GM12878 (cell line): ENCODE results near the gene CWC22. TPM values are rescaled to one million over a fixed set of nuclear protein-coding genes. Genes with fewer than 3 reads are reported as not detected.

Experiments
- ATAC-seq: fragments of 200-7000 bp; cut with Tn5 transposase; 3 replicates; pipeline ENCODE4 v1.9.1; 2020; ENCODE audit warnings: mild to moderate bottlenecking, moderate library complexity
- BruUV-seq: library from RNA; stranded (reverse); fragments of 400-500 nt; replicated peaks from 2 replicates; lab custom pipeline; 2021; lab: Mats Ljungman, UMichigan
- CTCF ChIA-PET: fragments of 300-600 bp; sonication (Branson Sonifier 250); formaldehyde crosslinking; extraction: SDS; loops from one replicate; lab custom pipeline; 2021; ENCODE audit warnings: inconsistent platforms; lab: Yijun Ruan, JAX
- POLR2A ChIA-PET: fragments of 350-600 bp; formaldehyde crosslinking; extraction: SDS; loops from one replicate; lab custom pipeline; 2021; ENCODE audit warnings: inconsistent platforms; lab: Charles Lee
- RAD21 ChIA-PET: fragments of 300-600 bp; sonication (Branson Sonifier 250); formaldehyde crosslinking; loops from one replicate; lab custom pipeline; 2023; ENCODE audit warnings: antibody characterized with exemption; ENCODE audit not compliant: unreplicated experiment; lab: Charles Lee
- SMC1A ChIA-PET: fragments of 300-600 bp; sonication (Branson Sonifier 250); formaldehyde crosslinking; loops from one replicate; lab custom pipeline; 2023; ENCODE audit not compliant: unreplicated experiment, uncharacterized antibody; lab: Charles Lee
- DNase-seq: peaks from one replicate; pipeline ENCODE4 v3.0.0-alpha.2; 2011; ENCODE audit warnings: low read depth, low spot score
- FAIRE-seq: peaks from 3 replicates; lab custom pipeline; 2011; peaks lifted over from hg19 to GRCh38; lab: Jason Lieb, UNC
- H2AFZ ChIP-seq: 2 replicates; pipeline ENCODE4 v1.6.0; 2011; ENCODE audit warnings: low read depth, low read length, control low read depth; ENCODE audit not compliant: control insufficient read depth
- H3K27ac ChIP-seq: 2 replicates; pipeline ENCODE4 v1.5.1; 2011; ENCODE audit warnings: control low read depth; ENCODE audit not compliant: control insufficient read depth, insufficient read depth
- H3K27me3 ChIP-seq, 2 experiments: replicated peaks in 1 of 2; 2 replicates each; pipeline versions ENCODE4 v1.6.0 to v1.6.1; 2011; ENCODE audit warnings: low read length in 1 of 2; ENCODE audit not compliant: control insufficient read depth in 2 of 2, insufficient read depth in 2 of 2
- H3K36me3 ChIP-seq, 2 experiments: 2 replicates each; pipeline ENCODE4 v1.5.1; 2011; ENCODE audit warnings: low read length in 1 of 2; ENCODE audit not compliant: control insufficient read depth in 2 of 2, insufficient read depth in 2 of 2
- H3K4me1 ChIP-seq: 2 replicates; pipeline ENCODE4 v1.6.1; 2011; ENCODE audit warnings: mild to moderate bottlenecking, low read length, moderate library complexity, mixed read lengths; ENCODE audit not compliant: control insufficient read depth, insufficient read depth
- H3K4me2 ChIP-seq: 2 replicates; pipeline ENCODE4 v1.6.0; 2011; ENCODE audit warnings: control low read depth; ENCODE audit not compliant: control insufficient read depth, insufficient read depth
- H3K4me3 ChIP-seq: fragments of 200-600 bp; sonication (generic); 2 replicates; pipeline ENCODE4 v1.5.1; 2016
- H3K79me2 ChIP-seq: 2 replicates; pipeline ENCODE4 v1.6.0; 2011; ENCODE audit warnings: low read length; ENCODE audit not compliant: control insufficient read depth, insufficient read depth
- H3K9ac ChIP-seq: 2 replicates; pipeline ENCODE4 v1.8.0; 2011; ENCODE audit warnings: low read length, control low read depth, mixed read lengths; ENCODE audit not compliant: control insufficient read depth, insufficient read depth
- H3K9me3 ChIP-seq: replicated peaks from 3 replicates; pipeline ENCODE4 v1.5.1; 2011; ENCODE audit warnings: mild to moderate bottlenecking, low read length; ENCODE audit not compliant: control insufficient read depth, insufficient read depth
- H4K20me1 ChIP-seq: 2 replicates; pipeline ENCODE4 v1.6.0; 2011; ENCODE audit not compliant: control insufficient read depth, insufficient read depth
- ATF3 ChIP-seq: IDR thresholded peaks from 2 replicates; pipeline ENCODE4 v1.6.1; 2011; ENCODE audit warnings: low read depth, mild to moderate bottlenecking, low read length, moderate library complexity, borderline replicate concordance; ENCODE audit errors: extremely low read depth
- CBX3 ChIP-seq: fragments of 200-600 bp; sonication (generic); IDR thresholded peaks from 2 replicates; pipeline ENCODE4 v1.6.1; 2016; ENCODE audit warnings: low read depth, borderline replicate concordance
- CHD2 ChIP-seq: IDR thresholded peaks from 2 replicates; pipeline ENCODE4 v1.6.1; 2011; ENCODE audit warnings: low read depth, low read length, improper control_type of control experiment, borderline replicate concordance
- EED ChIP-seq: sonication (generic); IDR thresholded peaks from 2 replicates; pipeline ENCODE4 v1.6.1; 2016; ENCODE audit warnings: antibody characterized with exemption, low read depth
- EGR1 ChIP-seq, 2 experiments: IDR thresholded peaks; 1 replicate in 1 of 2; 2 replicates in 1 of 2; pipeline ENCODE4 v1.6.1; 2011 to 2012; ENCODE audit warnings: low read depth in 2 of 2, low read length in 2 of 2, borderline replicate concordance in 1 of 2, mild to moderate bottlenecking in 1 of 2, moderate library complexity in 1 of 2
- FOS ChIP-seq: IDR thresholded peaks from 3 replicates; pipeline ENCODE4 v1.6.1; 2011; ENCODE audit warnings: borderline replicate concordance; ENCODE audit not compliant: insufficient read length; ENCODE audit errors: extremely low read depth
- IKZF1 ChIP-seq: fragments of 450-650 bp; conservative IDR thresholded peaks from 2 replicates; pipeline ENCODE4 v1.6.1; 2017; ENCODE audit warnings: antibody characterized with exemption, mild to moderate bottlenecking
- MYB ChIP-seq: fragments of 150-350 bp; IDR thresholded peaks from 2 replicates; pipeline ENCODE4 v1.6.1; 2014; ENCODE audit warnings: mild to moderate bottlenecking, low read depth, low read length, borderline replicate concordance
- NFIC ChIP-seq: IDR thresholded peaks from 2 replicates; pipeline ENCODE4 v1.6.1; 2012; ENCODE audit warnings: low read depth, mild to moderate bottlenecking, inconsistent platforms, low read length, moderate library complexity
- NR2F1 ChIP-seq: fragments of 450-650 bp; conservative IDR thresholded peaks from 2 replicates; pipeline ENCODE4 v1.6.1; 2017; ENCODE audit warnings: mild to moderate bottlenecking
- RAD21 ChIP-seq: IDR thresholded peaks from 2 replicates; pipeline ENCODE4 v1.6.1; 2011; ENCODE audit warnings: mild to moderate bottlenecking, low read depth, low read length, moderate library complexity; ENCODE audit not compliant: insufficient read depth
- SMARCA5 ChIP-seq: fragments of 450-650 bp; IDR thresholded peaks from 2 replicates; pipeline ENCODE4 v1.6.1; 2017; ENCODE audit warnings: mild to moderate bottlenecking
- SRF ChIP-seq, 2 experiments: IDR thresholded peaks; 2 replicates each; pipeline ENCODE4 v1.6.1; 2011; ENCODE audit warnings: low read depth in 2 of 2, low read length in 2 of 2, mild to moderate bottlenecking in 1 of 2, moderate library complexity in 1 of 2
- TCF7 ChIP-seq: IDR thresholded peaks from 2 replicates; pipeline ENCODE4 v1.6.1; 2014; ENCODE audit warnings: antibody characterized with exemption, borderline replicate concordance
- YY1 ChIP-seq: IDR thresholded peaks from 2 replicates; pipeline ENCODE4 v1.6.1; 2011; ENCODE audit warnings: low read depth, mild to moderate bottlenecking, low read length
- ZNF274 ChIP-seq: IDR thresholded peaks from one replicate; pipeline ENCODE4 v1.8.0; 2011; ENCODE audit not compliant: insufficient read length, insufficient read depth
- WGBS: methylation state at CpG from one replicate; pipeline ENCODE4 v1.1.6; 2016; ENCODE audit warnings: low lambda C conversion rate; ENCODE audit not compliant: insufficient replicate concordance, insufficient coverage; ENCODE audit errors: missing lambda C conversion rate; 5-methylcytosine and 5-hydroxymethylcytosine counted together
- in situ Hi-C: fragments of 300-500 bp; cut with MboI; formaldehyde crosslinking; loops from 9 replicates; pipeline ENCODE4 v1.14.3; 2018; ENCODE audit warnings: mixed read lengths
- intact Hi-C: fragments of 100-400 bp; cut with micrococcal nuclease; formaldehyde crosslinking; loops from one replicate; pipeline ENCODE4 v1.14.2; 2022; ENCODE audit not compliant: unreplicated experiment
- polyA plus RNA-seq, 11 experiments: library from polyadenylated mRNA; depleted of rRNA in 4 of 11; unstranded in 6 of 11; stranded (reverse) in 5 of 11; fragments of >200 nt; fragmentation: Nextera tagmentation in 4 of 11; fragmentation: Illumina TruSeq in 1 of 11; extraction: Ambion mirVana in 4 of 11; extraction: Trizol in 1 of 11; gene quantifications; 1 replicate in 1 of 11; 2 replicates in 10 of 11; pipeline versions ENCODE4 v1.2.1 to v1.2.3, GENCODE V29; 2011 to 2016; ENCODE audit warnings: inconsistent platforms in 2 of 11, missing spikeins in 2 of 11, low read depth in 1 of 11
- total RNA-seq, 4 experiments: library from RNA; depleted of rRNA in 3 of 4; stranded (reverse); fragments of >200 nt in 3 of 4; fragmentation: Illumina TruSeq in 1 of 4; extraction: Trizol in 1 of 4; gene quantifications; 2 replicates each; pipeline versions ENCODE4 v1.2.1 to v1.2.3, GENCODE V29; 2013 to 2021
- TF ChIP-seq, protein P1 (sequence below): fragments of 450-650 bp; formaldehyde crosslinking; IDR thresholded peaks from 2 replicates; pipeline ENCODE4 v1.4.0; 2022; ENCODE audit warnings: mild to moderate bottlenecking, moderate library complexity

Gene CWC22
- total and polyA plus RNA-seq, 10 of the 15 experiments (the other 5 are each of a cell fraction or from before 2014, with no cell fraction given): 8.2 to 38.5 (median 26.3) TPM

GRCh38 chr2:179990676-179991317 is 16.3 kb downstream of the CWC22 start:
- CTCF ChIA-PET: interaction anchor here (1.1 kb wide), 1 partner anchor 19 kb away, joined by 3 read pairs; no protein-coding TSS in a partner anchor
- in situ Hi-C loops (no loop called here), intact Hi-C loops (no loop called here)
- H3K9ac ChIP-seq: no peak overlapping the region
- POLR2A ChIA-PET: no interaction called here
- no peaks in the 10 kb centered on the region for H3K9me3 ChIP-seq
- DNase-seq (no peak), ATAC-seq (no peak), FAIRE-seq (no peak)
- no peaks in the 10 kb centered on the region for H3K27me3 ChIP-seq
- H2AFZ ChIP-seq: no peak overlapping the region
- no peak overlapping the region for H3K4me3 ChIP-seq
- H3K4me1 ChIP-seq: peaks cover 6% of the 10 kb centered on the region; the same call in 1 of the 2 replicates
- no peaks in the 10 kb centered on the region for H4K20me1 ChIP-seq
- peaks cover 2 to 10% of the 10 kb centered on the region in 2 experiments; a peak in 2 of 4 replicates for H3K36me3 ChIP-seq
- H3K27ac ChIP-seq: no peak overlapping the region; the same call in 1 of the 2 replicates
- TF ChIP-seq IKZF1 (no peak), EGR1 (IDR thresholded peaks at IDR 0.05; ENCODE audit: borderline replicate concordance in 1 of 2, low read depth in 2 of 2, low read length in 2 of 2) (no peak), NR2F1 (no peak), YY1 (no peak), RAD21 (no peak), CBX3 (no peak), TCF7 (no peak), ATF3 (no peak), CHD2 (no peak), SRF (IDR thresholded peaks at IDR 0.05; ENCODE audit: low read depth in 2 of 2, low read length in 2 of 2) (no peak), NFIC (no peak), ZNF274 (no peak), MYB (no peak), SMARCA5 (no peak), FOS (no peak), EED (no peak)
- TF ChIP-seq, protein P1, sequence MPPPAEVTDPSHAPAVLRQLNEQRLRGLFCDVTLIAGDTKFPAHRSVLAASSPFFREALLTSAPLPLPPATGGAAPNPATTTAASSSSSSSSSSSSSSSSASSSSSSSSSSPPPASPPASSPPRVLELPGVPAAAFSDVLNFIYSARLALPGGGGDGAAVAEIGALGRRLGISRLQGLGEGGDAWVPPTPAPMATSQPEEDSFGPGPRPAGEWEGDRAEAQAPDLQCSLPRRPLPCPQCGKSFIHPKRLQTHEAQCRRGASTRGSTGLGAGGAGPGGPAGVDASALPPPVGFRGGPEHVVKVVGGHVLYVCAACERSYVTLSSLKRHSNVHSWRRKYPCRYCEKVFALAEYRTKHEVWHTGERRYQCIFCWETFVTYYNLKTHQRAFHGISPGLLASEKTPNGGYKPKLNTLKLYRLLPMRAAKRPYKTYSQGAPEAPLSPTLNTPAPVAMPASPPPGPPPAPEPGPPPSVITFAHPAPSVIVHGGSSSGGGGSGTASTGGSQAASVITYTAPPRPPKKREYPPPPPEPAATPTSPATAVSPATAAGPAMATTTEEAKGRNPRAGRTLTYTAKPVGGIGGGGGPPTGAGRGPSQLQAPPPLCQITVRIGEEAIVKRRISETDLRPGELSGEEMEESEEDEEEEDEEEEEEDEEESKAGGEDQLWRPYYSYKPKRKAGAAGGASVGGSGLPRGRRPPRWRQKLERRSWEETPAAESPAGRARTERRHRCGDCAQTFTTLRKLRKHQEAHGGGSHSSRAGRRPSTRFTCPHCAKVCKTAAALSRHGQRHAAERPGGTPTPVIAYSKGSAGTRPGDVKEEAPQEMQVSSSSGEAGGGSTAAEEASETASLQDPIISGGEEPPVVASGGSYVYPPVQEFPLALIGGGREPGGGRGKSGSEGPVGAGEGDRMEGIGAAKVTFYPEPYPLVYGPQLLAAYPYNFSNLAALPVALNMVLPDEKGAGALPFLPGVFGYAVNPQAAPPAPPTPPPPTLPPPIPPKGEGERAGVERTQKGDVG: no peak
- SMC1A ChIA-PET: interaction anchor here (1.1 to 1.4 kb wide), 2 partner anchors 10 kb away, joined by 3 to 5 read pairs; no protein-coding TSS in a partner anchor
- WGBS: 71% methylated on average over 5 of the region's 5 CpGs
- RAD21 ChIA-PET: interaction anchor here (0.8 kb wide), 1 partner anchor 16 kb away, joined by 3 read pairs; the partner anchor contains the start of gene CWC22
- BruUV-seq: no TSS peak
- no peak overlapping the region for H3K4me2 ChIP-seq
- peaks cover 20% of the 10 kb centered on the region for H3K79me2 ChIP-seq
